Fibroblast of skin of left quadriceps (primary cell): ENCODE data around the gene NPAS3.
A peak's percentile ranks its signal among the peaks of the same experiment; 100 is the strongest.

Experiments used
- DNase-seq, 2 experiments: peaks; one replicate each; pipeline ENCODE4 v3.0.0-alpha.2; 2013; ENCODE audit warnings: low read depth in 2 of 2

Gene NPAS3

DNA sequence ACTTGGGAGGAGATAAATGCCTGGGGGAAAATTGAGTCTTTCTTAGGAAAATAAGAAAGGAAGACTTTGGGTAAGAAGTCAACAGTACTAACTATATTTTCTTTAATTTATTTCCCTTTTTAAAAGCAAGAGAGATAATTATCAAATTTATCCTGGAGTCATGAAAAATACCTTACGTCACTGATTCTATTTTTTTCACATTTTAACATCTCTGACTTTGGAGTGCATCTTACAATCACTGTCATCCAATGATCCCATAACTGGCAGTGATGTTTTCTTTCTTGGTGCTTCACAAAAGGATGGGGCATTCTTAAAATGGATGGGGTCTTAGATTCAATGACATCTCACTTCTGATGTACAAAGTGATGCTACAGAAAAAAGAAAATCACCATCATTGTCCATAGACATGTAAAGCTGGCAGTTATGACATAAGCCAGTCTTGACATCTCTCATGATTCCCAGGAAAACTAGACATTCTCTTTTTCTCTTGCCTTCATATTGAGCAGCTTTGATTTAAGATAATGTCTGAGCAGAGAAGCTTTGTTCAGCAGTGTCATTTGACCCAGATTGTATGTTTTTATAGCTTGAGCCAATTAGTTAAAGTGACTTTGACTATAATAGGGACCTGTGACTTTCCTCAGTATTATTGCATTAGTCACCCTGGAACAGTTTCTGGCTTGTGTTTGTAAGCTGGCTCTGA is 776.0 kb downstream of the NPAS3 start:
- no peak for DNase-seq

DNA sequence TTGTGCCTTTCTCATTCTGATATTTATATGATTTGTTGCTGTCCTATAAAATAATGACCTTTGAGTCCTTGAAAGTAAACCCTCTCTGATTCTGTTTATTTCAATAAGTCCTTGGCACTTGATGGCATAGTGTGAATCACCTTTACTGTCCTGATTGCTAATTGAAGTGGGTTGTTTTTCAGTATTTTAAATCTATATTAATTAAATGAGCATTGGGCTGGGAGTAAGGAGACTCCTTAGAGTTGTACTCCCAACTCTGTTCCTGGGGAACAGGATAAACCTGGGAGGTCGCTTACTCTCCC is 776.5 kb downstream of the NPAS3 start:
- no peak for DNase-seq

- DNase-seq: no peak
Observed at GRCh38 chr14:33716921-33717320, 778.2 kb downstream of the NPAS3 start.

GRCh38 chr14:33717866-33718265 is 779.2 kb downstream of the NPAS3 start:
- no peak for DNase-seq

- no peak for DNase-seq
Observed at GRCh38 chr14:33720284-33720787, 781.7 kb downstream of the NPAS3 start.

- peak in 1 of 2 experiments; percentile 5 for DNase-seq
Observed at GRCh38 chr14:33726685-33727084, 788.0 kb downstream of the NPAS3 start.

DNA sequence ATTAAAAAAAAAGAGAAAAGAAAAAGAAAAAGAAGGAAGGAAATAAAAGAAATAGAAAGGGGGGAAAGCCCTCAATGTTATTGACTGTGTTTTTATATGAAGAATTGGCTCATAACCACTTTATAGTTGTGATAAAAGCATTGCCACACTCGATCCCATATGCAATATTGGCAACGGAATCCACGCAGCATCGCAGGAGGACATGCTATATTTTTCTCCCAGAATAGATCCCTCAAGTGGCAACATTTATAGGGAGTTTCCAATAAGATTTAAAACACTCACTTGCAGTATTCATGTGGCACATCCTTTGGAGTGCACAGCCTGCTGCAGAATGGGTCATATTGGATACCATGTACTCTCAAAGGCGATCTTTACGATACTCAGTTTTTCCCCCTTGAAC is 788.9 kb downstream of the NPAS3 start:
- DNase-seq: no peak

- no peak for DNase-seq
Observed at GRCh38 chr14:33728010-33728498, 789.4 kb downstream of the NPAS3 start.

- no peak for DNase-seq
Observed at GRCh38 chr14:33730156-33730555, 791.5 kb downstream of the NPAS3 start.

DNA sequence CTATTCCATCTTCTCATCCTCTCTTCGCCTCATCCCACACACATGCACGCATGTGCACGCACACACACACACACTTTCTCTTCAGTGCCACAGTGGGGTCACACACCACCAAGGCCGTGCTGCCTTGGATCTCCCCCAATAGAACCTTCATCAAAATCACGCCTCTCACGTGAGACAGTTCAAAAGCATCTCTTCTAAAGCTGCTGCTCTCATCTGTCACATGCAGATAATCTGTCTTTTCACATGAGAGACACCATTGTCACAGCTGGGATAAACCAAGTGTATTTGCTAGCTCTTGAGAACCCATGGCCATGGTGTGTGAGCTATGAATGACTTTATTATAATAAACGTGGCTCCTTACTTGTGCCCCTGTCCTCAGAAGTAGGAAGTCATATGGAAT is 793.5 kb downstream of the NPAS3 start:
- DNase-seq: no peak

GRCh38 chr14:33733310-33733709 is 794.6 kb downstream of the NPAS3 start:
- DNase-seq: no peak

DNA sequence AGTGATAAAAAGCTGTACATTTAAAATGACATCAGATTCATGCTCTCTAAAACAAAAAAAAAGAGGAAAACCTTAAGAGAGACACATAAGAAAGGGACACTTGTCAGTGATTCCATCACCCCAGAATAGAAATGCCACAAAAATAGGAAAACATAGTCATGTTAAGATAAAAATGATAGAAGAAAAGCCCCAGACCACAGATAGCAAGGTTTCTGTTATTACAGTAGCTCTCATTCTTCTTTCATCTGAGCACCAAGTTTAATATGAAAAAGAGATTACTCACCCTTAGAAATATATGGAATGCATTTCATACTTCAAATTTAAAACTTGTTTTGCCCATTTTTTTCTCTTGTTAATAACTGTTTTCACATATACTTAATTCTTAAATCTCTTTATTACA is 795.0 kb downstream of the NPAS3 start:
- no peak for DNase-seq

- no peak for DNase-seq
Observed at GRCh38 chr14:33734387-33734786, 795.7 kb downstream of the NPAS3 start.

DNA sequence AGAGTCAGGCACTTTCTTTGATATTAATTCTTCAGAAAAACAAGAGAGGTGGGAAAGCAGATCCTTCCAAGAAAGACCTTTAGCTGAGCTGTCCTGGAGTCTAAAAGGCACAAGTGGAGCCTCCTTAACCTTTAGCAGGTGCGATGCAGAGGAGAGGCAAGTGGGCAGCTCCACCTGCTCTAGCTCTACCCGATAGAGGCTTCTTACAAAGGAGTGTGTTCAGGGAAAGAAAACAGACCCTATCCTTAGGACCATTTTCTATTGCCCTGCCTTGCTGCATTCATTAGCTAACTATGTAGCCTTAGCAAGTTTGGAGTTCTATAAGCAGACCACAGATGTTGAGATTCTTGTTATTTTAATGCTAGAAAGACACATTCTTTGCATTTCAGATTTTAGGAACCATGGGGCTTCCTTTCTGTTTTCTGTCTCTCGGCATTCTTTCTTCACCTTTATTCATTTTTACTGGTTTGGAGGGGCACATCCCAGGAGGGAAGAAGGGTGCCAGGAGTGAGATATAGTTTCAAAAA is 797.7 kb downstream of the NPAS3 start:
- no peak for DNase-seq

GRCh38 chr14:33736979-33737378 is 798.3 kb downstream of the NPAS3 start:
- DNase-seq: no peak

GRCh38 chr14:33737446-33737845 is 798.8 kb downstream of the NPAS3 start:
- peak; percentile 74 to 78 for DNase-seq

DNA sequence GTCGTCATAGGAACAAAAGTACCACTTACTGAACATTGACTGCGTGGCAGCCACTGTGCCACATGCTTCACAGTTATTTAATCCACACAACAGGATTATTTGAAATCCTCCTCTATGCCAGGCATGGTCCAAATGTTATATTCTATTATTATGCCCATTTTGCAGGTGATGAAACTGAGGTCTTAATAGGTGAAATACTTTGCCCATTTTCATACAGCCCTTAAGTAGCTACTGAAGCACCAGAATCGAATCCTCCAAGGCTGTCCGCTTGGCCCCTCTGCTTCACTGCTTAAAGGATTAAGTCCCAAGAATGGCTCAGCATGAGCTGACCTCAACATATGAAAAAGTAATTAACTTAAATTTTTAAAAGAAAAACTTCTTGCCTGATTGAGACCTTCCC is 799.4 kb downstream of the NPAS3 start:
- no peak for DNase-seq

GRCh38 chr14:33738491-33738890 is 799.8 kb downstream of the NPAS3 start:
- DNase-seq: no peak

GRCh38 chr14:33740531-33740930 is 801.9 kb downstream of the NPAS3 start:
- DNase-seq: no peak

- DNase-seq: no peak
Observed at GRCh38 chr14:33742166-33742565, 803.5 kb downstream of the NPAS3 start.

GRCh38 chr14:33745163-33745562 is 806.5 kb downstream of the NPAS3 start:
- no peak for DNase-seq

DNA sequence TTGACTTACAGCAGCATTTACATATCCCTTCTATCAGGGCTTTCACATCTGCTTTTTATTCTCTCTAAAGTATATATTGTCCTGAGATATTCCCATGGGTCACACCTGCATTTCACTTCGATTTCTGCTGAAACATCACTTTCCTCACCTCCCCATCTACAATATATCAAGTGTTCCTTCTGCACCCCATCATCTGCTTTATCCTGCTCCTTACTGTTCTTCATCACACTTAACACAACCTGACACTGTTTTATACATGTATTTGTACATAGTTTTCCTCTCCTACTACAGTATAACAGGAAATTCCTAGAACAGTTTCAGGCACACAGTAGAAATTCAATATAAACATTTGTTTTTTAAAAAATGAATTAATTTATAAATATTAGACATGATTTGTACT is 809.1 kb downstream of the NPAS3 start:
- no peak for DNase-seq

DNA sequence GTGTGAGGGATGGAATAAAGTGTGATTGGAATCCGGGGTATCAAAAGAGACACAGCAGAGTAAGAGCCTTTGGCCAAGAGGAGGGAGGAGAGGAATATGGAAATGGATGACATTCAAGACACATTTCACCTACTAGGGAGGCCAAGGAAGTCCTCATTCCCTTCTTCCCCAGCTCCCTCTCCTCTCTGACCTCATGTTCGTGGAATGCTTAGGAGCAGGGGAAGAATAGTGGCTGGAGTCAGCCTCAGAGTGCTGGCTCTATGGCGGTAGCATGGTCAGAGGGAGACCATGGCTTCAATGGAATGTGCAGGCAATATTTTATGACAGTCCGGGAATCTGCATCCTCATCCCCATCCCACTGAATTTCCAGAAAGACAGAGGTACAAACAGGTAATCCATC is 815.6 kb downstream of the NPAS3 start:
- DNase-seq: peak; percentile 27 to 43

GRCh38 chr14:33755358-33755757 is 816.7 kb downstream of the NPAS3 start:
- DNase-seq: no peak
